B cell (primary cell): Measurements from ENCODE around the gene ALOX15B. TPM values are rescaled to one million over a fixed set of nuclear protein-coding genes. Genes with fewer than 3 reads are reported as not detected.
A peak's percentile ranks its signal among the peaks of the same experiment; 100 is the strongest.

ENCODE experiments used
- ATAC-seq: fragments of 200-7000 bp; cut with Tn5 transposase; one replicate; pipeline ENCODE4 v1.10.0; 2021; ENCODE audit warnings: low read depth, mild to moderate bottlenecking, moderate number of reproducible peaks, moderate library complexity
- CTCF ChIA-PET: fragments of 350-600 bp; sonication (Branson Sonifier 250); formaldehyde crosslinking; loops from one replicate; lab custom pipeline; 2021; ENCODE audit warnings: antibody characterized with exemption, inconsistent platforms; lab: Charles Lee
- POLR2A ChIA-PET: fragments of 350-600 bp; sonication (Branson Sonifier 250); formaldehyde crosslinking; loops from one replicate; lab custom pipeline; 2021; ENCODE audit warnings: antibody characterized with exemption; lab: Charles Lee
- DNase-seq: peaks from one replicate; pipeline ENCODE4 v3.0.0; 2013
- H2AFZ ChIP-seq: 2 replicates; pipeline ENCODE4 v1.6.1; 2012; ENCODE audit warnings: mild to moderate bottlenecking, low read depth, low read length; ENCODE audit not compliant: insufficient read depth, poor library complexity, severe bottlenecking
- H3K27ac ChIP-seq, 2 donors: 1 replicate in 1 of 2; 2 replicates in 1 of 2; pipeline ENCODE4 v1.5.1; 2012 to 2013; ENCODE audit warnings: low read length in 2 of 2, mild to moderate bottlenecking in 2 of 2, moderate library complexity in 1 of 2
- H3K27me3 ChIP-seq, 4 experiments: fragments of 200-600 bp in 1 of 4; sonication (generic) in 1 of 4; replicated peaks in 1 of 4; 1 replicate in 2 of 4; 2 replicates in 2 of 4; pipeline versions ENCODE4 v1.6.1 to v1.7.0; 2013 to 2016; ENCODE audit warnings: low read length in 3 of 4, mild to moderate bottlenecking in 2 of 4, mixed read lengths in 1 of 4, moderate library complexity in 1 of 4; ENCODE audit not compliant: insufficient read depth in 4 of 4, control insufficient read depth in 3 of 4; ENCODE audit errors: control extremely low read depth in 1 of 4
- H3K36me3 ChIP-seq, 2 experiments: replicated peaks in 1 of 2; 1 replicate in 1 of 2; 2 replicates in 1 of 2; pipeline versions ENCODE4 v1.6.1 to v1.7.1; 2013; ENCODE audit warnings: low read length in 1 of 2; ENCODE audit not compliant: insufficient read depth in 2 of 2, control insufficient read depth in 1 of 2; ENCODE audit errors: control extremely low read depth in 1 of 2, extremely low read depth in 1 of 2
- H3K4me1 ChIP-seq, 2 donors: fragments of 200-600 bp in 1 of 2; sonication (generic) in 1 of 2; 1 replicate in 1 of 2; 2 replicates in 1 of 2; pipeline versions ENCODE4 v1.5.1 to v1.6.1; 2013 to 2017; ENCODE audit warnings: low read length in 2 of 2; ENCODE audit not compliant: control insufficient read depth in 2 of 2, insufficient read depth in 2 of 2
- H3K4me2 ChIP-seq: replicated peaks from 2 replicates; pipeline ENCODE3; 2012; ENCODE audit warnings: mild to moderate bottlenecking, low read depth, low read length; ENCODE audit not compliant: poor library complexity, severe bottlenecking
- H3K4me3 ChIP-seq, 5 experiments: fragments of 200-600 bp in 1 of 5; sonication (generic) in 1 of 5; 1 replicate in 3 of 5; 2 replicates in 2 of 5; pipeline versions ENCODE4 v1.5.1 to v1.7.0; 2011 to 2016; ENCODE audit warnings: low read length in 4 of 5, mild to moderate bottlenecking in 4 of 5, low read depth in 2 of 5, control low read depth in 1 of 5, moderate library complexity in 1 of 5; ENCODE audit not compliant: insufficient read depth in 1 of 5; ENCODE audit errors: control extremely low read depth in 1 of 5, extremely low read depth in 1 of 5
- H3K79me2 ChIP-seq: fragments of 200-600 bp; sonication (generic); one replicate; pipeline ENCODE4 v1.6.0; 2016; ENCODE audit warnings: low read length; ENCODE audit not compliant: control insufficient read depth, insufficient read depth
- H3K9ac ChIP-seq: fragments of 200-600 bp; sonication (generic); 2 replicates; pipeline ENCODE4 v1.6.1; 2017; ENCODE audit warnings: mild to moderate bottlenecking, low read length, moderate library complexity
- H3K9me3 ChIP-seq, 3 donors: one replicate each; pipeline versions ENCODE4 v1.6.1 to v1.7.1; 2013; ENCODE audit warnings: low read length in 2 of 3; ENCODE audit not compliant: control insufficient read depth in 2 of 3, insufficient read depth in 1 of 3; ENCODE audit errors: control extremely low read depth in 1 of 3
- H4K20me1 ChIP-seq: 2 replicates; pipeline ENCODE4 v1.6.0; 2012; ENCODE audit warnings: mild to moderate bottlenecking, low read length; ENCODE audit not compliant: insufficient read depth, control insufficient read depth, poor library complexity, severe bottlenecking
- H3K27ac Mint-ChIP-seq: one replicate; pipeline ENCODE4 v1.8.0; 2021; ENCODE audit warnings: mixed read lengths
- H3K27me3 Mint-ChIP-seq: one replicate; pipeline ENCODE4 v1.8.0; 2021; ENCODE audit warnings: mixed read lengths
- H3K4me1 Mint-ChIP-seq: one replicate; pipeline ENCODE4 v1.8.0; 2021; ENCODE audit warnings: mixed read lengths
- H3K4me3 Mint-ChIP-seq: one replicate; pipeline ENCODE4 v1.8.0; 2021; ENCODE audit warnings: mixed read lengths
- H3K9me3 Mint-ChIP-seq: one replicate; pipeline ENCODE4 v1.8.0; 2022; ENCODE audit warnings: mixed read lengths; ENCODE audit not compliant: insufficient read depth
- EZH2 ChIP-seq: IDR thresholded peaks from 2 replicates; pipeline ENCODE4 v1.6.1; 2012; ENCODE audit warnings: borderline replicate concordance, low read depth, mild to moderate bottlenecking, moderate library complexity, low read length; ENCODE audit not compliant: insufficient read depth, poor library complexity, severe bottlenecking
- WGBS: methylation state at CpG from one replicate; pipeline ENCODE4 v1.1.5; 2013; ENCODE audit warnings: missing lambda C conversion rate; ENCODE audit not compliant: insufficient coverage; 5-methylcytosine and 5-hydroxymethylcytosine counted together
- intact Hi-C: fragments of 100-400 bp; cut with micrococcal nuclease; formaldehyde crosslinking; loops from one replicate; pipeline ENCODE4 v1.10.0; 2022
- polyA plus RNA-seq: library from polyadenylated mRNA; depleted of rRNA; stranded (reverse); fragments of >200 nt; gene quantifications from 2 replicates; pipeline ENCODE4 v1.2.3, GENCODE V29; 2012
- total RNA-seq, 2 donors: library from RNA; stranded (reverse); fragments of 120-200 nt in 1 of 2; gene quantifications; 1 replicate in 1 of 2; 2 replicates in 1 of 2; pipeline versions ENCODE4 v1.2.3 to v1.2.4, GENCODE V29; 2013 to 2022
- TF ChIP-seq, protein P1 (sequence below): fragments of 200-600 bp; IDR thresholded peaks from one replicate; pipeline ENCODE4 v1.8.0; 2022; ENCODE audit warnings: antibody characterized with exemption, mild to moderate bottlenecking

ALOX15B gene
- total and polyA plus RNA-seq, 2 donors (not counting 1 experiment from before 2014, with no cell fraction given): 0.03 TPM; not detected in 1

DNA sequence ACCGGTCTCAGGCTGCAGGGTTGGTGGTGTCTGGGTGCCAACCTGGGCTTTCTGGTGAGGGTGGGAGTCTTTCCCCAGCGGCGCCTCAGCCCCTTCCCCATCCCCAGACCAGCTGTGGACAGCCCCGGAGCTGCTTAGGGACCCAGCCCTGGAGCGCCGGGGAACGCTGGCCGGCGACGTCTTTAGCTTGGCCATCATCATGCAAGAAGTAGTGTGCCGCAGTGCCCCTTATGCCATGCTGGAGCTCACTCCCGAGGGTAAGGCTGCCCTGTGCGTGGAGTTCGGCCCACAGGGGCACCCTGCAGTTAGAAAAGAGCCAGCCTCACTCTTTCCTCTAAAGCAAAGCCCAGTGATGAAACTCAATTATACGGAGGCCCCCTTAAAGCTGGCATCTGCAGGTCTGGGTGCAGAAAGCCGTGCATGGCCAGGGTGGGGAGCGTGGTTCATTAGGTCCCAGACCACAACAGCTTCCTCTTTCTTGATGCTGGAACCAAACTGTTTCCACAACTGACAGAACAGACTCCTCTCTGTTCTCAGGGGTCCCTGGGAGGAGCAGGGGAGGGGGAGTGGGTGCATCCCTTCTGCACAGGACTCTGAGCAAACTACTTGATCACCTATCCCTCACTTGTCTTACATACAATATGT lies 25.7 kb upstream of the ALOX15B start:
- ATAC-seq (peak; percentile 36), DNase-seq (peak; percentile 48)
- peaks cover 0 to 48% (median 14%) of the 10 kb centered on the region in 4 experiments for H3K27me3 ChIP-seq
- no peaks in the 10 kb centered on the region for H3K79me2 ChIP-seq
- ChIA-PET POLR2A (no interaction called here), CTCF (interaction anchor here (1.0 to 1.6 kb wide), 3 partner anchors 23 to 151 kb away, joined by 3 to 4 read pairs (median 3); no protein-coding TSS in a partner anchor)
- H3K9ac ChIP-seq: no peak overlapping the region
- H3K4me2 ChIP-seq: peak overlapping the region; percentile 35
- no peak overlapping the region for H3K27ac Mint-ChIP-seq
- H3K4me1 Mint-ChIP-seq: peaks cover 25% of the 10 kb centered on the region
- no peak overlapping the region for H3K27ac ChIP-seq
- TF ChIP-seq, protein P1, sequence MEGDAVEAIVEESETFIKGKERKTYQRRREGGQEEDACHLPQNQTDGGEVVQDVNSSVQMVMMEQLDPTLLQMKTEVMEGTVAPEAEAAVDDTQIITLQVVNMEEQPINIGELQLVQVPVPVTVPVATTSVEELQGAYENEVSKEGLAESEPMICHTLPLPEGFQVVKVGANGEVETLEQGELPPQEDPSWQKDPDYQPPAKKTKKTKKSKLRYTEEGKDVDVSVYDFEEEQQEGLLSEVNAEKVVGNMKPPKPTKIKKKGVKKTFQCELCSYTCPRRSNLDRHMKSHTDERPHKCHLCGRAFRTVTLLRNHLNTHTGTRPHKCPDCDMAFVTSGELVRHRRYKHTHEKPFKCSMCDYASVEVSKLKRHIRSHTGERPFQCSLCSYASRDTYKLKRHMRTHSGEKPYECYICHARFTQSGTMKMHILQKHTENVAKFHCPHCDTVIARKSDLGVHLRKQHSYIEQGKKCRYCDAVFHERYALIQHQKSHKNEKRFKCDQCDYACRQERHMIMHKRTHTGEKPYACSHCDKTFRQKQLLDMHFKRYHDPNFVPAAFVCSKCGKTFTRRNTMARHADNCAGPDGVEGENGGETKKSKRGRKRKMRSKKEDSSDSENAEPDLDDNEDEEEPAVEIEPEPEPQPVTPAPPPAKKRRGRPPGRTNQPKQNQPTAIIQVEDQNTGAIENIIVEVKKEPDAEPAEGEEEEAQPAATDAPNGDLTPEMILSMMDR: no peak
- no peak for TF ChIP-seq EZH2
- H3K9me3 ChIP-seq: peaks cover 0 to 5% (median 0%) of the 10 kb centered on the region in 3 donors
- H4K20me1 ChIP-seq: no peaks in the 10 kb centered on the region
- H3K9me3 Mint-ChIP-seq: no peaks in the 10 kb centered on the region
- H3K27me3 Mint-ChIP-seq: peaks cover 42% of the 10 kb centered on the region
- no peaks in the 10 kb centered on the region for H3K36me3 ChIP-seq
- intact Hi-C loops: no loop called here
- H2AFZ ChIP-seq: no peak overlapping the region
- 59% methylated on average over 14 of the region's 17 CpGs for WGBS
- no peak overlapping the region for H3K4me3 Mint-ChIP-seq
- no peak overlapping the region for H3K4me3 ChIP-seq
- peaks cover 27 to 28% of the 10 kb centered on the region in 2 donors for H3K4me1 ChIP-seq
